Neutrophil (primary cell): Measurements from ENCODE around the gene TAS2R39.
A peak's percentile ranks its signal among the peaks of the same experiment; 100 is the strongest.

Source experiments
- H3K27ac ChIP-seq: fragments of 200-600 bp; sonication (generic); 2 replicates; pipeline ENCODE4 v1.5.1; 2016; ENCODE audit warnings: mild to moderate bottlenecking, moderate library complexity
- H3K27me3 ChIP-seq: fragments of 200-600 bp; sonication (generic); 2 replicates; pipeline ENCODE4 v1.6.0; 2016; ENCODE audit warnings: mild to moderate bottlenecking
- H3K36me3 ChIP-seq: fragments of 200-600 bp; sonication (generic); 2 replicates; pipeline ENCODE4 v1.5.1; 2017
- H3K4me1 ChIP-seq, 2 experiments: fragments of 200-600 bp in 1 of 2; sonication (generic) in 1 of 2; 1 replicate in 1 of 2; 2 replicates in 1 of 2; pipeline versions ENCODE4 v1.5.1 to v1.6.1; 2013 to 2016; ENCODE audit warnings: low read depth in 1 of 2, low read length in 1 of 2, mild to moderate bottlenecking in 1 of 2, moderate library complexity in 1 of 2; ENCODE audit not compliant: control insufficient read depth in 1 of 2, insufficient read depth in 1 of 2
- H3K4me3 ChIP-seq, 2 experiments: fragments of 200-600 bp in 1 of 2; sonication (generic) in 1 of 2; 1 replicate in 1 of 2; 2 replicates in 1 of 2; pipeline ENCODE4 v1.5.1; 2013 to 2016; ENCODE audit warnings: low read depth in 1 of 2, low read length in 1 of 2, mild to moderate bottlenecking in 1 of 2, moderate library complexity in 1 of 2
- H3K9me3 ChIP-seq: fragments of 200-600 bp; sonication (generic); 2 replicates; pipeline ENCODE4 v1.5.1; 2016
- CTCF ChIP-seq: fragments of 200-600 bp; sonication (generic); IDR thresholded peaks from 2 replicates; pipeline ENCODE4 v1.5.1; 2016; ENCODE audit warnings: antibody characterized with exemption

Gene TAS2R39

DNA sequence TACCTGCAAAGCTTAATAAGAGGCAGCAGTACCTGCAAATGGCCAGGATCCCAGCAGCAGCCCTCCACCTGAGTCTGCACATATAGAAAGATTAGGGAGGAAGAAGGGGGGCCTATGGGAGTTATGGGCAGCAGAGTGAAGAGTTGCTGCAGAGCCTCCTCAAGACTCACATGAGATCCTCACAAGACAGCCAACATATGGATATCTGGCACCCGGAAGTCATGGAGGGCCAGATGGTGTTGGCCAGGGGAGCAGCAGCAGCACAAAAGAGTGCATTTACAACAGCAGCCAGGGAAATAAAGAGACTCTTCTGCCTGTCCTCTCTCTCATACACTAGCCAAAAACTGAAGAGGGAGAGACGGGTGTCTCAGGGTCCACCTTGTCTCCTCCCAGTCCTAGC lies 34.6 kb downstream of the TAS2R39 start:
- H3K36me3 ChIP-seq: no peaks in the 10 kb centered on the region
- no peak overlapping the region for H3K4me3 ChIP-seq
- no peaks in the 10 kb centered on the region for H3K9me3 ChIP-seq
- no peak for TF ChIP-seq CTCF
- no peak overlapping the region for H3K27ac ChIP-seq
- no peaks in the 10 kb centered on the region for H3K27me3 ChIP-seq
- peaks cover 32 to 36% of the 10 kb centered on the region in 2 experiments for H3K4me1 ChIP-seq

GRCh38 chr7:143221286-143221685 lies 38.1 kb downstream of the TAS2R39 start:
- Histone ChIP-seq H3K27me3 (no peaks in the 10 kb centered on the region), H3K4me1 (peaks cover 46 to 57% of the 10 kb centered on the region in 2 experiments), H3K4me3 (peak overlapping the region; percentile 54 to 60), H3K36me3 (no peaks in the 10 kb centered on the region), H3K27ac (peak overlapping the region; percentile 93), H3K9me3 (no peaks in the 10 kb centered on the region)
- no peak for TF ChIP-seq CTCF

- no peaks in the 10 kb centered on the region for H3K27me3 ChIP-seq
- peak within 1 kb of the TSS; percentile 54 to 60 for H3K4me3 ChIP-seq
- H3K4me1 ChIP-seq: peaks cover 46 to 57% of the 10 kb centered on the region in 2 experiments
- H3K36me3 ChIP-seq: no peaks in the 10 kb centered on the region
- H3K27ac ChIP-seq: peak within 1 kb of the TSS; percentile 93
- H3K9me3 ChIP-seq: no peaks in the 10 kb centered on the region
- TF ChIP-seq CTCF: no peak
These were observed 38.5 kb downstream of the TAS2R39 start, which contains the start of gene TAS2R40 for GRCh38 chr7:143221737-143222136. Gene TAS2R40, plus strand, starts transcription at chr7:143222037. Its CDS starts 42 bp downstream, at chr7:143222079.

DNA sequence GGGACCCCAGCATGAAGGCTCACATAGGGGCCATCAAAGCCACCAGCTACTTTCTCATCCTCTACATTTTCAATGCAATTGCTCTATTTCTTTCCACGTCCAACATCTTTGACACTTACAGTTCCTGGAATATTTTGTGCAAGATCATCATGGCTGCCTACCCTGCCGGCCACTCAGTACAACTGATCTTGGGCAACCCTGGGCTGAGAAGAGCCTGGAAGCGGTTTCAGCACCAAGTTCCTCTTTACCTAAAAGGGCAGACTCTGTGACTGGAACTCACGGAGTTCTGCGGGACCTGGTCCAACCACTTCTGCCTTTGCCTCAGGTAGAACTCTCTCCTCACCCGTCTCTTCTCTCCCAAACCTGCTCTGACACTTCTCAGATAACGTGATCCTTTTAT lies 39.6 kb downstream of the TAS2R39 start:
- no peaks in the 10 kb centered on the region for H3K27me3 ChIP-seq
- H3K4me3 ChIP-seq: peak overlapping the region; percentile 54 to 60
- H3K27ac ChIP-seq: peak overlapping the region; percentile 93
- peak; percentile 77 for TF ChIP-seq CTCF
- peaks cover 46 to 57% of the 10 kb centered on the region in 2 experiments for H3K4me1 ChIP-seq
- no peaks in the 10 kb centered on the region for H3K9me3 ChIP-seq
- H3K36me3 ChIP-seq: no peaks in the 10 kb centered on the region

GRCh38 chr7:143223784-143224183 lies 40.6 kb downstream of the TAS2R39 start:
- no peaks in the 10 kb centered on the region for H3K9me3 ChIP-seq
- peak overlapping the region; percentile 93 for H3K27ac ChIP-seq
- H3K4me1 ChIP-seq: peaks cover 48 to 57% of the 10 kb centered on the region in 2 experiments
- no peak for TF ChIP-seq CTCF
- H3K36me3 ChIP-seq: no peaks in the 10 kb centered on the region
- peak overlapping the region; percentile 54 to 60 for H3K4me3 ChIP-seq
- no peaks in the 10 kb centered on the region for H3K27me3 ChIP-seq

DNA sequence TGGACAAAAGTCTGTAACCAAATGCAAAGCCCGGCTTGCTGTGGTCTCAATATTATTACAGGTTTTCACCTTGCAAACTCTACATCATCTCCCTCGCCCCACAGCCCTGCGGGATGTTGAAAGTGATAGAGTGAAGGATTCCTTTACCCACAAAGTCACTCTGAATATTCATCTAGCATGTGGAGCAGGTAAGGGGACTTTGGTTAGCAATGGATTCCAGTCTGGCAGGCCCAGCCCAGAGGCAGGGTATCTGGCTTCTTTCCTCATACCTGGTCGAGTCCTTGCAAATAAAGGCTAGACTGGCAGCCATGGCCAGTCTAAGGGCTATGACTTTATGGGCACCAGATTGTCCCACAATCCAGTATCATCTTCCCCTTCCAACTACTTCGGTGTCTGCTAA lies 41.8 kb downstream of the TAS2R39 start:
- Histone ChIP-seq H3K9me3 (no peaks in the 10 kb centered on the region), H3K27ac (no peak overlapping the region), H3K4me3 (no peak overlapping the region), H3K36me3 (no peaks in the 10 kb centered on the region), H3K27me3 (no peaks in the 10 kb centered on the region), H3K4me1 (peaks cover 46 to 49% of the 10 kb centered on the region in 2 experiments)
- TF ChIP-seq CTCF: no peak
